ENCODE measurements around the gene CLEC10A. TPM values are rescaled to one million over a fixed set of nuclear protein-coding genes. Genes with fewer than 3 reads are reported as not detected.

CLEC10A gene
- total RNA-seq, 4 donors from 2014 or later = 1.6 to 3.3 (median 1.7) TPM

DNA sequence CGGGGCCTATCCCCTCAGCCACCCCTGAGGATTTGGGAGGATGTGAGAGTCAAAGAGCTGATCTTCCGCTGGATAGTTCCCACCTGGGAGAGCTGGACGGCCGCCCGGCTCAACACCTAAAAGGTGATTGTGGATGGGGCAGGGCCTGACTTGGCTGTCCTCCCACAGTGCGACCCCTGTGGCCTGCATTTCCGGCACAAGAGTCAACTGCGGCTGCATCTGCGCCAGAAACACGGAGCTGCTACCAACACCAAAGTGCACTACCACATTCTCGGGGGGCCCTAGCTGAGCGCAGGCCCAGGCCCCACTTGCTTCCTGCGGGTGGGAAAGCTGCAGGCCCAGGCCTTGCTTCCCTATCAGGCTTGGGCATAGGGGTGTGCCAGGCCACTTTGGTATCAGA lies 52.7 kb downstream of the CLEC10A start:
- no peaks in the 10 kb centered on the region for H3K9me3 ChIP-seq
- no peak for DNase-seq (ENCODE audit: low spot score in 2 of 2)
- H3K4me3 ChIP-seq = no peak overlapping the region
- TF ChIP-seq POLR2AphosphoS5 (IDR thresholded peaks at IDR 0.05) (no peak), EP300 (IDR thresholded peaks at IDR 0.05) (no peak), POLR2A (IDR thresholded peaks at IDR 0.05) (no peak)
- TF ChIP-seq, protein P1, sequence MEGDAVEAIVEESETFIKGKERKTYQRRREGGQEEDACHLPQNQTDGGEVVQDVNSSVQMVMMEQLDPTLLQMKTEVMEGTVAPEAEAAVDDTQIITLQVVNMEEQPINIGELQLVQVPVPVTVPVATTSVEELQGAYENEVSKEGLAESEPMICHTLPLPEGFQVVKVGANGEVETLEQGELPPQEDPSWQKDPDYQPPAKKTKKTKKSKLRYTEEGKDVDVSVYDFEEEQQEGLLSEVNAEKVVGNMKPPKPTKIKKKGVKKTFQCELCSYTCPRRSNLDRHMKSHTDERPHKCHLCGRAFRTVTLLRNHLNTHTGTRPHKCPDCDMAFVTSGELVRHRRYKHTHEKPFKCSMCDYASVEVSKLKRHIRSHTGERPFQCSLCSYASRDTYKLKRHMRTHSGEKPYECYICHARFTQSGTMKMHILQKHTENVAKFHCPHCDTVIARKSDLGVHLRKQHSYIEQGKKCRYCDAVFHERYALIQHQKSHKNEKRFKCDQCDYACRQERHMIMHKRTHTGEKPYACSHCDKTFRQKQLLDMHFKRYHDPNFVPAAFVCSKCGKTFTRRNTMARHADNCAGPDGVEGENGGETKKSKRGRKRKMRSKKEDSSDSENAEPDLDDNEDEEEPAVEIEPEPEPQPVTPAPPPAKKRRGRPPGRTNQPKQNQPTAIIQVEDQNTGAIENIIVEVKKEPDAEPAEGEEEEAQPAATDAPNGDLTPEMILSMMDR (IDR thresholded peaks at IDR 0.05) = no peak
- H3K27ac ChIP-seq = no peak overlapping the region
- peaks cover 22% of the 10 kb centered on the region for H3K4me1 ChIP-seq
- H3K27me3 ChIP-seq = no peaks in the 10 kb centered on the region
- H3K36me3 ChIP-seq = no peaks in the 10 kb centered on the region
- WGBS = 86% methylated on average over 1 of the region's 13 CpGs

DNA sequence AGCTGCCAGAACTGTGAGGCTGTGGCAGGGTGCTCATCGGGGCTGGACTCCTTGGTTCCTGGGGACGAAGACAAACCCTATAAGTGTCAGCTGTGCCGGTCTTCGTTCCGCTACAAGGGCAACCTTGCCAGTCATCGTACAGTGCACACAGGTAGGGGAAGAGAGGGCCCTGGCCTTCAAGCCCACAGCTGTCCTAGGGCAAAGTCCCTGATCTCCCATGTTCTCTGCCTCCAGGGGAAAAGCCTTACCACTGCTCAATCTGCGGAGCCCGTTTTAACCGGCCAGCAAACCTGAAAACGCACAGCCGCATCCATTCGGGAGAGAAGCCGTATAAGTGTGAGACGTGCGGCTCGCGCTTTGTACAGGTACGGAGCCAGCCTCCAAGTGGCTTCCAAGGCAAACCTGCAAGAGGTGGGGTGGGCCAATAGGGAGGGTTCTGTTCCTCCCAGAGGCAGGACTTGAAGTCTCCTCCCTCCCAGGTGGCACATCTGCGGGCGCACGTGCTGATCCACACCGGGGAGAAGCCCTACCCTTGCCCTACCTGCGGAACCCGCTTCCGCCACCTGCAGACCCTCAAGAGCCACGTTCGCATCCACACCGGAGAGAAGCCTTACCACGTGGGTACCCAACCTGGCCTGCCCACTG lies 53.5 kb downstream of the CLEC10A start:
- Histone ChIP-seq H3K4me3 (no peak overlapping the region), H3K4me1 (peaks cover 29% of the 10 kb centered on the region), H3K27ac (no peak overlapping the region), H3K36me3 (no peaks in the 10 kb centered on the region), H3K9me3 (no peaks in the 10 kb centered on the region), H3K27me3 (no peaks in the 10 kb centered on the region)
- DNase-seq (ENCODE audit: low spot score in 2 of 2) = no peak
- 92% methylated on average over 18 of the region's 29 CpGs for WGBS
- no peak for TF ChIP-seq POLR2A (IDR thresholded peaks at IDR 0.05)
- TF ChIP-seq POLR2AphosphoS5 (IDR thresholded peaks at IDR 0.05) = no peak
- TF ChIP-seq, protein P1 (IDR thresholded peaks at IDR 0.05) = no peak
- TF ChIP-seq EP300 (IDR thresholded peaks at IDR 0.05) = no peak

DNA sequence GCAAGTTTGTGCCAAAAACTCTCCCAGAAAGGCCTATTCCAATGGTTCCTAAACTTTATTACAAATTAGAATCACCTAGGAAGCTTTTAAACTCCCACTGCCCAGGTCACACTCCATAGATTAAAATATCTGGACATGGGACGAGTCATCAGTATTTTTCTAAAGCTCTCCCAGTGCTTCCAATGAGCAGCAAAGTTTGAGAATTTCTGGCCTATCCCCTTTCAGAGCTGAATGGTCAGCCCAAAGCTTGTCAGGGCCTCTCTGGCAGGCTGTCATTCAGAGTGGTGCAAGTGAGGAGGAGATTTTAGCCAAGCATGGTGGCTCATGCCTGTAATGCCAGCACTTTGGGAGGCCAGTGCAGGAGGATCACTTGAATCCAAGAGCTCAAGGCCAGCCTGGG lies 54.8 kb downstream of the CLEC10A start:
- WGBS = 100% methylated on average over 1 of the region's 1 CpG
- Histone ChIP-seq H3K27ac (no peak overlapping the region), H3K9me3 (no peaks in the 10 kb centered on the region), H3K36me3 (no peaks in the 10 kb centered on the region), H3K27me3 (no peaks in the 10 kb centered on the region), H3K4me1 (peaks cover 39% of the 10 kb centered on the region), H3K4me3 (no peak overlapping the region)
- no peak for DNase-seq (ENCODE audit: low spot score in 2 of 2)
- TF ChIP-seq, protein P1 (IDR thresholded peaks at IDR 0.05) = no peak
- TF ChIP-seq POLR2A (IDR thresholded peaks at IDR 0.05) (no peak), POLR2AphosphoS5 (IDR thresholded peaks at IDR 0.05) (no peak), EP300 (IDR thresholded peaks at IDR 0.05) (no peak)

Other genes starting within 250 kb of the CLEC10A start
- not detected for gene TEKT1, start 248.5 kb downstream of the CLEC10A start, total RNA-seq
- gene ALOX12, start 84.2 kb downstream of the CLEC10A start, total RNA-seq = 10 to 100 TPM in 3 of 4 donors, 1 to 10 TPM in 1; 9.8 to 34.4 (median 22.8) TPM
- 100 to 1,000 TPM in 3 of 4 donors, 10 to 100 TPM in 1; 82.2 to 235 (median 219) TPM for gene RNASEK, start 67.6 kb downstream of the CLEC10A start, total RNA-seq
- 1 to 10 TPM; 1.6 to 3.1 (median 1.8) TPM for gene BCL6B, start 57.2 kb downstream of the CLEC10A start, total RNA-seq
- gene SLC16A13, start 44.2 kb downstream of the CLEC10A start, total RNA-seq = 1 to 10 TPM; 1.5 to 4.9 (median 3.7) TPM
- gene SLC16A11, start 36.2 kb downstream of the CLEC10A start, total RNA-seq = 10 to 100 TPM in 1 of 4 donors, 1 to 10 TPM in 2, under 1 TPM in 1; 0.26 to 10.8 (median 5.5) TPM
- gene ASGR2, start 34.6 kb upstream of the CLEC10A start, total RNA-seq = 10 to 100 TPM in 1 of 4 donors, 1 to 10 TPM in 3; 3.4 to 11.8 (median 6.8) TPM
- gene ASGR1, start 99.1 kb upstream of the CLEC10A start, total RNA-seq = 1 to 10 TPM; 1.3 to 2.3 (median 2.0) TPM
- 10 to 100 TPM in 1 of 4 donors, 1 to 10 TPM in 3; 2.9 to 12.7 (median 3.2) TPM for gene DLG4, start 139.6 kb upstream of the CLEC10A start, total RNA-seq
- 1,000 to 10,000 TPM in 1 of 4 donors, 100 to 1,000 TPM in 3; 565 to 1,687 (median 703) TPM for gene ACADVL, start 139.7 kb upstream of the CLEC10A start, total RNA-seq
- 10 to 100 TPM; 53.2 to 78.1 (median 55.5) TPM for gene DVL2, start 154.3 kb upstream of the CLEC10A start, total RNA-seq
- gene PHF23, start 159.2 kb upstream of the CLEC10A start, total RNA-seq = 10 to 100 TPM; 19.0 to 35.0 (median 29.1) TPM
- 100 to 1,000 TPM; 446 to 840 (median 533) TPM for gene GABARAP, start 162.2 kb upstream of the CLEC10A start, total RNA-seq
- 10 to 100 TPM; 54.7 to 80.6 (median 72.1) TPM for gene CTDNEP1, start 171.5 kb upstream of the CLEC10A start, total RNA-seq
- 10 to 100 TPM; 13.6 to 29.7 (median 20.3) TPM for gene ELP5, start 172.0 kb upstream of the CLEC10A start, total RNA-seq
- 10 to 100 TPM in 2 of 4 donors, 1 to 10 TPM in 2; 7.7 to 14.5 (median 11.0) TPM for gene CLDN7, start 182.2 kb upstream of the CLEC10A start, total RNA-seq
- 10 to 100 TPM in 2 of 4 donors, 1 to 10 TPM in 2; 2.4 to 19.4 (median 10.8) TPM for gene SLC2A4, start 201.5 kb upstream of the CLEC10A start, total RNA-seq
- gene YBX2, start 214.4 kb upstream of the CLEC10A start, total RNA-seq = 1 to 10 TPM; 1.9 to 9.7 (median 4.0) TPM
- 100 to 1,000 TPM; 172 to 314 (median 239) TPM for gene EIF5A, start 227.4 kb upstream of the CLEC10A start, total RNA-seq
- 100 to 1,000 TPM in 1 of 4 donors, 10 to 100 TPM in 3; 77.4 to 123 (median 87.0) TPM for gene GPS2, start 235.1 kb upstream of the CLEC10A start, total RNA-seq
- gene NEURL4, start 249.1 kb upstream of the CLEC10A start, total RNA-seq = 10 to 100 TPM; 11.7 to 51.3 (median 20.6) TPM